ENCODE data around the gene IFTAP.

DNA sequence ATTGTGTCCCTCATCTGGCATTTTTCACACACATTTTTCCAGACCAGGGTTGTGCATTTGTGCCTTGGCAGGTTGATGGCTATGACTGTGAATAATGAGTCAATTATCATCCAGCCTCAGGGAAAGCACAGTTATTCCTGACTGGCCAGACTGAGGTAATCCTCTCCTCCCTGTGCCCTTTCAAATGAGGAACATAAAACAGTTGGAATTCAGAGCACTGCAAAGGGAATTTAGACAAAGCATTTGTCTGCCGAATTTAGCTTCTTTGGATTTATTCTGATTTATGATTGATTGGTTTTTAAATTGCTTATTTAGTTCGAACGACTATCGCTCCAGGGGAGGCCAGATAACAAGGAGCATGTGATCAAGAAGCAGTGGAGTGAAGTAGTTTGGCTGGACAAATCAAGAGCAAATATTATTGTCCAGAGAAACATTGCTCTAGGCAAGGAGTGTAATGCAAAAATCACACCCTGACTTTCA, 34.5 kb downstream of the IFTAP start:
- TF ChIP-seq, protein P1, sequence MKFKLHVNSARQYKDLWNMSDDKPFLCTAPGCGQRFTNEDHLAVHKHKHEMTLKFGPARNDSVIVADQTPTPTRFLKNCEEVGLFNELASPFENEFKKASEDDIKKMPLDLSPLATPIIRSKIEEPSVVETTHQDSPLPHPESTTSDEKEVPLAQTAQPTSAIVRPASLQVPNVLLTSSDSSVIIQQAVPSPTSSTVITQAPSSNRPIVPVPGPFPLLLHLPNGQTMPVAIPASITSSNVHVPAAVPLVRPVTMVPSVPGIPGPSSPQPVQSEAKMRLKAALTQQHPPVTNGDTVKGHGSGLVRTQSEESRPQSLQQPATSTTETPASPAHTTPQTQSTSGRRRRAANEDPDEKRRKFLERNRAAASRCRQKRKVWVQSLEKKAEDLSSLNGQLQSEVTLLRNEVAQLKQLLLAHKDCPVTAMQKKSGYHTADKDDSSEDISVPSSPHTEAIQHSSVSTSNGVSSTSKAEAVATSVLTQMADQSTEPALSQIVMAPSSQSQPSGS (CRISPR knock-in tag; IDR thresholded peaks at IDR 0.05; ENCODE audit: borderline replicate concordance, low read depth), result no peak
- TF ChIP-seq, protein P2, sequence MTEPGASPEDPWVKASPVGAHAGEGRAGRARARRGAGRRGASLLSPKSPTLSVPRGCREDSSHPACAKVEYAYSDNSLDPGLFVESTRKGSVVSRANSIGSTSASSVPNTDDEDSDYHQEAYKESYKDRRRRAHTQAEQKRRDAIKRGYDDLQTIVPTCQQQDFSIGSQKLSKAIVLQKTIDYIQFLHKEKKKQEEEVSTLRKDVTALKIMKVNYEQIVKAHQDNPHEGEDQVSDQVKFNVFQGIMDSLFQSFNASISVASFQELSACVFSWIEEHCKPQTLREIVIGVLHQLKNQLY (CRISPR knock-in tag; IDR thresholded peaks at IDR 0.05), result no peak
- TF ChIP-seq, protein P3, sequence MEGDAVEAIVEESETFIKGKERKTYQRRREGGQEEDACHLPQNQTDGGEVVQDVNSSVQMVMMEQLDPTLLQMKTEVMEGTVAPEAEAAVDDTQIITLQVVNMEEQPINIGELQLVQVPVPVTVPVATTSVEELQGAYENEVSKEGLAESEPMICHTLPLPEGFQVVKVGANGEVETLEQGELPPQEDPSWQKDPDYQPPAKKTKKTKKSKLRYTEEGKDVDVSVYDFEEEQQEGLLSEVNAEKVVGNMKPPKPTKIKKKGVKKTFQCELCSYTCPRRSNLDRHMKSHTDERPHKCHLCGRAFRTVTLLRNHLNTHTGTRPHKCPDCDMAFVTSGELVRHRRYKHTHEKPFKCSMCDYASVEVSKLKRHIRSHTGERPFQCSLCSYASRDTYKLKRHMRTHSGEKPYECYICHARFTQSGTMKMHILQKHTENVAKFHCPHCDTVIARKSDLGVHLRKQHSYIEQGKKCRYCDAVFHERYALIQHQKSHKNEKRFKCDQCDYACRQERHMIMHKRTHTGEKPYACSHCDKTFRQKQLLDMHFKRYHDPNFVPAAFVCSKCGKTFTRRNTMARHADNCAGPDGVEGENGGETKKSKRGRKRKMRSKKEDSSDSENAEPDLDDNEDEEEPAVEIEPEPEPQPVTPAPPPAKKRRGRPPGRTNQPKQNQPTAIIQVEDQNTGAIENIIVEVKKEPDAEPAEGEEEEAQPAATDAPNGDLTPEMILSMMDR (IDR thresholded peaks at IDR 0.05), result no peak
- TF ChIP-seq, protein P4, sequence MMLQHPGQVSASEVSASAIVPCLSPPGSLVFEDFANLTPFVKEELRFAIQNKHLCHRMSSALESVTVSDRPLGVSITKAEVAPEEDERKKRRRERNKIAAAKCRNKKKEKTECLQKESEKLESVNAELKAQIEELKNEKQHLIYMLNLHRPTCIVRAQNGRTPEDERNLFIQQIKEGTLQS (CRISPR knock-in tag; conservative IDR thresholded peaks at IDR 0.05), result no peak
- TF ChIP-seq, protein P5, sequence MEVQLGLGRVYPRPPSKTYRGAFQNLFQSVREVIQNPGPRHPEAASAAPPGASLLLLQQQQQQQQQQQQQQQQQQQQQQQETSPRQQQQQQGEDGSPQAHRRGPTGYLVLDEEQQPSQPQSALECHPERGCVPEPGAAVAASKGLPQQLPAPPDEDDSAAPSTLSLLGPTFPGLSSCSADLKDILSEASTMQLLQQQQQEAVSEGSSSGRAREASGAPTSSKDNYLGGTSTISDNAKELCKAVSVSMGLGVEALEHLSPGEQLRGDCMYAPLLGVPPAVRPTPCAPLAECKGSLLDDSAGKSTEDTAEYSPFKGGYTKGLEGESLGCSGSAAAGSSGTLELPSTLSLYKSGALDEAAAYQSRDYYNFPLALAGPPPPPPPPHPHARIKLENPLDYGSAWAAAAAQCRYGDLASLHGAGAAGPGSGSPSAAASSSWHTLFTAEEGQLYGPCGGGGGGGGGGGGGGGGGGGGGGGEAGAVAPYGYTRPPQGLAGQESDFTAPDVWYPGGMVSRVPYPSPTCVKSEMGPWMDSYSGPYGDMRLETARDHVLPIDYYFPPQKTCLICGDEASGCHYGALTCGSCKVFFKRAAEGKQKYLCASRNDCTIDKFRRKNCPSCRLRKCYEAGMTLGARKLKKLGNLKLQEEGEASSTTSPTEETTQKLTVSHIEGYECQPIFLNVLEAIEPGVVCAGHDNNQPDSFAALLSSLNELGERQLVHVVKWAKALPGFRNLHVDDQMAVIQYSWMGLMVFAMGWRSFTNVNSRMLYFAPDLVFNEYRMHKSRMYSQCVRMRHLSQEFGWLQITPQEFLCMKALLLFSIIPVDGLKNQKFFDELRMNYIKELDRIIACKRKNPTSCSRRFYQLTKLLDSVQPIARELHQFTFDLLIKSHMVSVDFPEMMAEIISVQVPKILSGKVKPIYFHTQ (CRISPR knock-in tag; IDR thresholded peaks at IDR 0.05), result no peak
- TF ChIP-seq, protein P6, sequence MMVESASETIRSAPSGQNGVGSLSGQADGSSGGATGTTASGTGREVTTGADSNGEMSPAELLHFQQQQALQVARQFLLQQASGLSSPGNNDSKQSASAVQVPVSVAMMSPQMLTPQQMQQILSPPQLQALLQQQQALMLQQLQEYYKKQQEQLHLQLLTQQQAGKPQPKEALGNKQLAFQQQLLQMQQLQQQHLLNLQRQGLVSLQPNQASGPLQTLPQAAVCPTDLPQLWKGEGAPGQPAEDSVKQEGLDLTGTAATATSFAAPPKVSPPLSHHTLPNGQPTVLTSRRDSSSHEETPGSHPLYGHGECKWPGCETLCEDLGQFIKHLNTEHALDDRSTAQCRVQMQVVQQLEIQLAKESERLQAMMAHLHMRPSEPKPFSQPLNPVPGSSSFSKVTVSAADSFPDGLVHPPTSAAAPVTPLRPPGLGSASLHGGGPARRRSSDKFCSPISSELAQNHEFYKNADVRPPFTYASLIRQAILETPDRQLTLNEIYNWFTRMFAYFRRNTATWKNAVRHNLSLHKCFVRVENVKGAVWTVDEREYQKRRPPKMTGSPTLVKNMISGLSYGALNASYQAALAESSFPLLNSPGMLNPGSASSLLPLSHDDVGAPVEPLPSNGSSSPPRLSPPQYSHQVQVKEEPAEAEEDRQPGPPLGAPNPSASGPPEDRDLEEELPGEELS (CRISPR knock-in tag; IDR thresholded peaks at IDR 0.05), result no peak
- TF ChIP-seq ZNF232 (CRISPR knock-in tag; IDR thresholded peaks at IDR 0.05), result no peak
- TF ChIP-seq TEAD4 (CRISPR knock-in tag; IDR thresholded peaks at IDR 0.05), result no peak
- TF ChIP-seq MYBL2 (CRISPR knock-in tag; IDR thresholded peaks at IDR 0.05), result no peak
- TF ChIP-seq CREM (CRISPR knock-in tag; IDR thresholded peaks at IDR 0.05), result no peak
- no peak for TF ChIP-seq MAX (CRISPR knock-in tag; IDR thresholded peaks at IDR 0.05)
